HCT116 (cell line): Measurements from ENCODE around the gene GRK2.

Experiments
- CTCF ChIP-seq, 3 experiments: fragments of 200-600 bp in 1 of 3; sonication (generic) in 1 of 3; IDR thresholded peaks in 2 of 3; conservative IDR thresholded peaks in 1 of 3; 2 replicates each; pipeline ENCODE4 v1.5.1; 2012 to 2017; ENCODE audit warnings: low read depth in 2 of 3, low read length in 2 of 3, antibody characterized with exemption in 1 of 3, borderline replicate concordance in 1 of 3, control low read depth in 1 of 3, mild to moderate bottlenecking in 1 of 3, mixed read lengths in 1 of 3, mixed run types in 1 of 3, moderate library complexity in 1 of 3; ENCODE audit not compliant: insufficient read depth in 1 of 3
- EZH2 ChIP-seq: fragments of 200-600 bp; sonication (generic); IDR thresholded peaks from 2 replicates; pipeline ENCODE4 v1.6.1; 2017; ENCODE audit warnings: antibody characterized with exemption, mixed run types
- JUND ChIP-seq: IDR thresholded peaks from 2 replicates; pipeline ENCODE4 v1.6.1; 2012
- POLR2A ChIP-seq: IDR thresholded peaks from 2 replicates; pipeline ENCODE4 v1.7.0; 2011; ENCODE audit warnings: borderline replicate concordance; ENCODE audit not compliant: insufficient read depth, insufficient read length; ENCODE audit errors: extremely low read depth

GRCh38 chr11:67271541-67272284, 5.4 kb downstream of the GRK2 start:
- TF ChIP-seq CTCF (IDR thresholded peaks at IDR 0.05 in 2 of 3, conservative IDR thresholded peaks at IDR 0.05 in 1 of 3; ENCODE audit: borderline replicate concordance in 1 of 3, insufficient read depth in 1 of 3, low read depth in 2 of 3, low read length in 2 of 3), result no peak
- no peak for TF ChIP-seq EZH2
- no peak for TF ChIP-seq POLR2A
- TF ChIP-seq JUND, result no peak
